GM19035 (cell line): ENCODE results near the gene KAZN.

Experiments
- ATAC-seq: cut with Tn5 transposase; IDR thresholded peaks from one replicate; pipeline ENCODE4 v1.9.1; 2021; ENCODE audit not compliant: unreplicated experiment

Gene KAZN

GRCh38 chr1:14784790-14785773 lies 186.6 kb downstream of the KAZN start:
- ATAC-seq, result no peak

DNA sequence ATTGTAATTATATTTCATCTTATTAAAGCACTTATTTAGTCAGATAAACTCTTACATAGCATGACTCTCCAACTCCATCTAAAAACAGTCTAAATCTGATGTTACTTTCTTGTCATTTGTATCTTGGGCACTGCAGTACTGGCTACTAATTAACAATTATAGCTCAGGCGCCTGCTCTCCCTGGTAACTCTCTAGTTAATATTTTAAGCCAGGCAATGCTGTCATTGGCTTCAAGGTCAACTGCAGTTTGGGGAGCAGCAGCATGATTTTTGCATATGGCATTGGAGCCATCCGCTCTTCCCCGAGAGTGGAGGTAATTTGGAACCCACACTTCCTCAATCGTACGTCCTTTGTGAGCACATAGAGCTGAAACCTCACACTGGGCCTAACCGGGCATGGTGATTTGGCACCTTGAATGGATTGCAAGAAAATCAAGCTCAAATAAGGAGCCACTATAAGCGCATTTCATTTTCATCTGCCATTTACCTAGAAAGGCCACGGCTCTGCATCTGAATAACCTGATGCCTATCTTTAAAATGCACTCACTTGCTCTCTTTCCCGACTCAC lies 187.7 kb downstream of the KAZN start:
- ATAC-seq, result no peak

DNA sequence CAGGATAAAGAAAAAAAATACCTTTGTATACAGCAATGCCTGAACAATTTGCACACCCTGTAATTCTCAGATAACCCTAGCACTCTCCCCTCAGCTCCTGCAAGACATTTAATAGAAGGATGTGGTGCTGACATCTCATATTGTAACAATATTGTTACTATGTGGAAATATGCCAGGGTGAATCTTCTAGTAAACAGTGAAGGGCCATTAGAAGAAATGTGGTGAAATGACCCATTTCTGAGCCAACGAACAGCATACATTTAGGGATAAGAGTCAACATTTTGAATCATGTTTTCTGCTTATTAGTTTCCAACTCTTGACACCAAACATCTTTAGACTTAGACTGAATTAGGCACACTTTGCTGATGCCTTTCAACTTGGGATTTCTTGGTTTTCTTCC lies 188.2 kb downstream of the KAZN start:
- ATAC-seq, result no peak

GRCh38 chr1:14787604-14788003 lies 189.1 kb downstream of the KAZN start:
- no peak for ATAC-seq

- no peak for ATAC-seq
Observed at GRCh38 chr1:14788080-14788479, 189.6 kb downstream of the KAZN start.

- ATAC-seq, result no peak
Observed at GRCh38 chr1:14790982-14791381, 192.5 kb downstream of the KAZN start.

- ATAC-seq, result no peak
Observed at GRCh38 chr1:14791654-14792053, 193.2 kb downstream of the KAZN start.

DNA sequence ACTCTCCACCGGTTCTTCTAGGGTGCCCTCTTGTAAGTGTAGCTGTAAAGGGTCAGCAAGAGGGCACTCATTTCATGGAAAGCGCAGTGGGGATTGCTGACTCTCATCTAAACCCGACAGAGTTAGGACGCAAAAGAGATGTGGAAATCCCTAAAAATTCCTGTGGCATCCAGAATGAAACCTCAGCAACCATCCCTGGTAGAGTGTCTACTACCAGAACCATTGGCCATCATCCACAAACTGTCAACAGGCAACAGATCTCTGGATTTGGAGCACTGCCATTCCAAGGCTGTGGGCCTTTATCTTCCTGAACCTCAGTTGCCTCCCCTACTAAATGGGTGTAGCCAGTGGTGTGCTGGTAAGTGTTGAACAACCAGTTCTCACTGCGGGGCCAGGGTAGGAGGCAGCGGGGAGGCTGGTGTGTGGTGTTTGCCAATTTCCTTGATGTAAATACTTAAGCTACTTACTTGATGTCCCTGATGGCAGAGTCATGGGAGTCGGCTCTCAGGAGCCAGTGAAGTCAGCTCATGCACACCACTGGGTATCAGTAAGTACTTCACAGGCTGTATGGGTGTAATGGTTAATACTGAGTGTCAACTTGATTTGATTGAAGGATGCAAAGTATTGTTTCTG lies 195.8 kb downstream of the KAZN start:
- ATAC-seq, result no peak

- no peak for ATAC-seq
Observed at GRCh38 chr1:14794906-14795305, 196.4 kb downstream of the KAZN start.

GRCh38 chr1:14795589-14795988 lies 197.1 kb downstream of the KAZN start:
- ATAC-seq, result no peak

DNA sequence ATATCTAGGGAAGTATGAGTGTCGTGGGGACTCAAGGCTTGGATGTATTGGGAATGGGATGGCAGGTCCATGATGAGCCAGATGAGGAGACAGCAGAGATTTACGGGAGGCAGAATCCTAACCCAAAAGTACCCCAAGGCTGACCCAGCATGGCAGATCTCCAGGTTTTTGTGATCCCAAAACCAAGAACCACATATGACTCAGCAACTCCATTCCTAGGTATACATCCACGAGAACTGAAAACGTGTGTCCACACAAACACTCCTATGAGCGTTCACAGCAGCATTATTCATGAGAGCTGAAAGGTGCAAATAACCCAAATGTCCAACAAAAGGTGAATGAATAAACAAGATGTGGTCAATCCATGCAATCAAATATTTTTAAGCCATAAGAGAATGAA lies 201.5 kb downstream of the KAZN start:
- ATAC-seq, result no peak

- no peak for ATAC-seq
Observed at GRCh38 chr1:14800500-14801076, 202.1 kb downstream of the KAZN start.

DNA sequence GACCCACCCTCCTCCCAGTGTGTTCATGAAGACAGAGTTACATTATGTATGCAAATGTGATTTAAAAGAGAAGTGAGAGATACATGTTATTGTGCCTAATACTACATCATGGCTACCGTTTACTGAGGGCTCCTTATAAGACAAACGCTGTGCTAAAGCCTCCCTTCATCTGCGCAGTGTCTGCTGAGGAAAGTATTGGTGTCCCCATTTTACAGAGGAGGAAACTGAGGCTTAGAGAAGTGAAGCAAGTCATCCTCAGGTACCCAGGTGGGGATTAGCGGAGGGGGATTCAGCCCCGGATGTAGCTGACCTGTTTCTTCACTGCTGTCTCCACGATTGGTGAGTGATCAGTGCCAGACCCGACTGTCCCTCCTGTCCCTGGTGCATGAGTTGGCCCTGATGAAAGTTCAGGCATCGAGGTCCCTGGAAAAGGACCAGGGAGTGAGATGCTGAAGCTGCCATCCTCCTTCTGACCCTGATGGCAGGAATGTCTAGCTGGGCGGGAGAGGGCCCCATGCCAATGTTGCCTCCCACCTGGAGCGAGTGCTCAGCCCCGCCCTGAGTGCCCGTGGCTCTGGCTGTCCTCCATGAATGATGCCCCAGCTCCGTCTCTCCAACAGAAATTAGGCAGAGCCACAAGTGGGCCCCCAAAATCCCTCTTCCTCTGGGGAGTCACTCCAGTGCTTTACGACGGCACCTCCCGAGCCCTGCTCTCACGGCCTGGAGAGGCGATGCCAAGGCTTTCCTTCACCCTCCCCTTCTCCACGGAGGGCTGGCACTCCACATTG lies 204.7 kb downstream of the KAZN start:
- no peak for ATAC-seq

DNA sequence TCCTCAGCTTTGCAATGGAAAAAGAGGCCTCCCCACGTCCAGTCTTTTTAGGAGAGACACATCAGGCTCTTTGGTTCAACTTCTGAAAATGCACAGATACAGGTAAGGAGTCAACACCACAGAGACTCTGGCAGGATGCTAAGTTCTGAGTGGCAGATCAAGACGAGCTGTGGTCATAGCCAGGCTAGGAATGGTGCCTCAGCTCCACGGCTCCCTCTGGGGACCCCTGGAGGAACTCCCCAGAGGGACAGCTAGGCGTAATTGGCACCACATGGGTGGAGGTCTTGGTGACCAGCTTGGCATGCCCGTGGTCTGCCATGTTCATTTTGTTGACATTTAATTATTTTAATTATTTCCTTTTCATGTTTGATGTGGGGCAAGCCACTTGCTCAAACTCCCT lies 206.1 kb downstream of the KAZN start:
- ATAC-seq, result no peak

DNA sequence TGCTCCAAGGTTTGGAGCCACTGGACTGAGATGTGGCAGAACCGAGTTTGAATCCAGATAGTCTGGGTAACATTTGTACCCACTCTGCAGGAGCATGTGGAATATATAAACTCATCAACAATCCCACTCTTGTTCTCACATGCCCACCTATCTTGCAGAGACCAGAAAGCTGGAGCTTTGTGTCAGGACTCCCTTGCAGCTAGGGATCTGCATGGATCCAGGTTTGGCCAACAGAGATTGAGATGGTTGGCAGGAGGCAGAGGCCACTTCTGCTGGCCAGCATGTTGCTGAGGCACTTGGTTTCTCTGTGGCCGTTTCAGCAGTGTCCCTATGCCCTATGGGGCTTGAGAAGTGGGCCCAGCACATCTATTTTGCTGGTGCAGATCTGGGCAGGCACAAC lies 208.3 kb downstream of the KAZN start:
- no peak for ATAC-seq

GRCh38 chr1:14808768-14809167 lies 210.3 kb downstream of the KAZN start:
- no peak for ATAC-seq

DNA sequence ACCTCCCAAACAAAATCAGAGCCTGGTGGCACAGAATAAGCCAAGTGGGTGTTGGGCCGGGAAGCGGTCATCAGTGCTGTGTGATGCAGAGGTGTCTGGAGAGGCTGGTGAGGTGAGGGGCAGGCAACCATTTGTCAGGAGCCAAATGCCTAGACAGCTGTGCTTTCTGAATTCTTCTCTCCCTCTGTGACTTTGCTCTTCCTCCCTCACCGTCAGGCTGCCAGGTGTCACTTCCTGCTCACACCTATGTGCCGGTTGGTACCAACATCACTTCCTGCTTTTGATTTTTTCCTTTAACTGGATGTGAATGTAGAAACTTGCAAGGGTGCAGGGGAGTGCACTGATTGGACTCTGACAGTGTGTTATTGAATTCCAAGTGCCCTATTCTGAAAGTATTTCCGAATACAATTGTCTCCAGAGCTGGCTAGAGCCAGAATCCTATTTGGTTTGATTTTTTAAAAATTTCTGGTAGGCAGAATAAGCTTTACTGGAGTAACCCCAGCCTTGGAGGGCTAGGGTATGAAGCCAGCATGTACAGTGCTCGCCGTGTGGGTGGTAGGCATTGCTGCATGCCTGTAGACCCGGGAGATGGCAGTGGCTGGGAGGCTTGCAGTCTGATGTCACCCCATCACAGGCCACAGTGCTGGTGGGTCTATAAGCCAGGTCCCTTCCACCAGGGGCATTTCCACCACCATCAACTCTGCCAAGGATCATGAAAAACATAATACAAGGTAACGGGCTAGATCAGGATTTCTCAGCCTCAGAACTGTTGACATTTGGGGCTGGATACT lies 210.9 kb downstream of the KAZN start:
- ATAC-seq, result no peak

DNA sequence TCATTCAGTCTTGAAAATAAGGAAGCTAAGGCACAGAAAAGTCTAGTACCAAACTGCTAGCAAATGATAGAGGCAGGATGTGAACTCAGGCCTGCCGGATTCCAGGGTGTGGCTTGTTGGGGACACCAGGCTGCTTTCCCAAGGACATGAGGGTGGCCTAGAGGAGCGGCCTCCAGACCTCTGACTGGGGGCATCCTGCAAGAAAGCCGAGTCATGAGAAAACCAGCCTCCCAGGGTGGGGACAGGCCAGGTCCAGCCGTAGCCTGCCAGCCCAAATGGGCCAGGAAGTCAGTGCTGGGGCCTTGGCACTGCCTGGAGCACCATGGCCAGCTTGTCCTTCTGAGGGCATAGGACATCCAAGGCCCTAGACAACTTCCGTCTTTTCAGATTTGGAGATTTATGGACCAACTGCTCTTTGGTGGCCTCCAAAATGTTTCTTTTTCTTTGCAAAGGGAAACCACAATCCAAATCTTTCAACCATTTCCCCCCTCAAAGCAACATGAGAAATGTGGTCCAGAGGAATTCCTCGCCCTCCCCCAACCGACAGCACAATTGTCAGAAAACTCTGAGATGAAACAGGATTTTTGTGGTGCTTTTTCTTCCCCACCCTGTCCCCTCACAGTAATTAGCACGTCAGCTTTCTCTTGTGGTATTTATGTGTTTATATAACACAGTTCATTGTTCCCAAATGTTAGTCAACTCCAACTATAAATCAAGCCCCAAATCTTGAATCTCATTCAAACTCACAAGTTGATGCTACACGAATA lies 212.3 kb downstream of the KAZN start:
- no peak for ATAC-seq

DNA sequence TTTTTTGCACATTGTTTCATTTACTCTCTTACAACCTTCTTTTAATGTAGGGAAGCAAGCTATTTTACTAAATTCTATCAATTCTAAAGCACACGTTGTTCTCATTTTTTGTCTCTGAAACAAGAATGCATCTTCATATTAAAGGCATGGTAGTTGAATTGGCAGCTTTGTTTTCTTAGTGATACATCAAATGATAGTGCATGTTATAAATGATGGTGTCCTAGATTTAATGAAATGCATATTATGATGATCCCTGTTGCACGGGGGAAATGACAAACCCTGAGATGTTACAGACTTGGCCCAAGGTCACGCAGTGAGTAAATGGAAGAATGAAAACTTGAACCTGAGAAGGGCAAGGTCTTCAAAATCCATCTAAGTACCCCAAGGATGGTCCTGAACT lies 213.1 kb downstream of the KAZN start:
- no peak for ATAC-seq
